GM12878 (cell line): Measurements from ENCODE around the gene BARD1. TPM values are rescaled to one million over a fixed set of nuclear protein-coding genes. Genes with fewer than 3 reads are reported as not detected.

ENCODE experiments used
- ATAC-seq: fragments of 200-7000 bp; cut with Tn5 transposase; 3 replicates; pipeline ENCODE4 v1.9.1; 2020; ENCODE audit warnings: mild to moderate bottlenecking, moderate library complexity
- BruUV-seq: library from RNA; stranded (reverse); fragments of 400-500 nt; replicated peaks from 2 replicates; lab custom pipeline; 2021; lab: Mats Ljungman, UMichigan
- CTCF ChIA-PET: fragments of 300-600 bp; sonication (Branson Sonifier 250); formaldehyde crosslinking; extraction: SDS; loops from one replicate; lab custom pipeline; 2021; ENCODE audit warnings: inconsistent platforms; lab: Yijun Ruan, JAX
- POLR2A ChIA-PET: fragments of 350-600 bp; formaldehyde crosslinking; extraction: SDS; loops from one replicate; lab custom pipeline; 2021; ENCODE audit warnings: inconsistent platforms; lab: Charles Lee
- RAD21 ChIA-PET: fragments of 300-600 bp; sonication (Branson Sonifier 250); formaldehyde crosslinking; loops from one replicate; lab custom pipeline; 2023; ENCODE audit warnings: antibody characterized with exemption; ENCODE audit not compliant: unreplicated experiment; lab: Charles Lee
- SMC1A ChIA-PET: fragments of 300-600 bp; sonication (Branson Sonifier 250); formaldehyde crosslinking; loops from one replicate; lab custom pipeline; 2023; ENCODE audit not compliant: unreplicated experiment, uncharacterized antibody; lab: Charles Lee
- DNase-seq: peaks from one replicate; pipeline ENCODE4 v3.0.0-alpha.2; 2011; ENCODE audit warnings: low read depth, low spot score
- FAIRE-seq: peaks from 3 replicates; lab custom pipeline; 2011; peaks lifted over from hg19 to GRCh38; lab: Jason Lieb, UNC
- H2AFZ ChIP-seq: 2 replicates; pipeline ENCODE4 v1.6.0; 2011; ENCODE audit warnings: low read depth, low read length, control low read depth; ENCODE audit not compliant: control insufficient read depth
- H3K27ac ChIP-seq: 2 replicates; pipeline ENCODE4 v1.5.1; 2011; ENCODE audit warnings: control low read depth; ENCODE audit not compliant: control insufficient read depth, insufficient read depth
- H3K27me3 ChIP-seq, 2 experiments: replicated peaks in 1 of 2; 2 replicates each; pipeline versions ENCODE4 v1.6.0 to v1.6.1; 2011; ENCODE audit warnings: low read length in 1 of 2; ENCODE audit not compliant: control insufficient read depth in 2 of 2, insufficient read depth in 2 of 2
- H3K36me3 ChIP-seq, 2 experiments: 2 replicates each; pipeline ENCODE4 v1.5.1; 2011; ENCODE audit warnings: low read length in 1 of 2; ENCODE audit not compliant: control insufficient read depth in 2 of 2, insufficient read depth in 2 of 2
- H3K4me1 ChIP-seq: 2 replicates; pipeline ENCODE4 v1.6.1; 2011; ENCODE audit warnings: mild to moderate bottlenecking, low read length, moderate library complexity, mixed read lengths; ENCODE audit not compliant: control insufficient read depth, insufficient read depth
- H3K4me2 ChIP-seq: 2 replicates; pipeline ENCODE4 v1.6.0; 2011; ENCODE audit warnings: control low read depth; ENCODE audit not compliant: control insufficient read depth, insufficient read depth
- H3K4me3 ChIP-seq: fragments of 200-600 bp; sonication (generic); 2 replicates; pipeline ENCODE4 v1.5.1; 2016
- H3K79me2 ChIP-seq: 2 replicates; pipeline ENCODE4 v1.6.0; 2011; ENCODE audit warnings: low read length; ENCODE audit not compliant: control insufficient read depth, insufficient read depth
- H3K9ac ChIP-seq: 2 replicates; pipeline ENCODE4 v1.8.0; 2011; ENCODE audit warnings: low read length, control low read depth, mixed read lengths; ENCODE audit not compliant: control insufficient read depth, insufficient read depth
- H3K9me3 ChIP-seq: replicated peaks from 3 replicates; pipeline ENCODE4 v1.5.1; 2011; ENCODE audit warnings: mild to moderate bottlenecking, low read length; ENCODE audit not compliant: control insufficient read depth, insufficient read depth
- H4K20me1 ChIP-seq: 2 replicates; pipeline ENCODE4 v1.6.0; 2011; ENCODE audit not compliant: control insufficient read depth, insufficient read depth
- CBX5 ChIP-seq: sonication (generic); IDR thresholded peaks from 2 replicates; pipeline ENCODE4 v1.6.1; 2016; ENCODE audit warnings: low read depth, moderate library complexity, mild to moderate bottlenecking, inconsistent platforms
- HCFC1 ChIP-seq: fragments of 150-350 bp; IDR thresholded peaks from 2 replicates; pipeline ENCODE4 v1.6.1; 2014; ENCODE audit warnings: low read length
- IRF5 ChIP-seq: fragments of 450-650 bp; IDR thresholded peaks from 2 replicates; pipeline ENCODE4 v1.6.1; 2017; ENCODE audit warnings: borderline replicate concordance
- KDM1A ChIP-seq: fragments of 200-600 bp; sonication (generic); IDR thresholded peaks from 2 replicates; pipeline ENCODE4 v1.6.1; 2016; ENCODE audit warnings: borderline replicate concordance
- ZNF207 ChIP-seq: fragments of 450-650 bp; IDR thresholded peaks from 2 replicates; pipeline ENCODE4 v1.6.1; 2014; ENCODE audit warnings: antibody characterized with exemption, mild to moderate bottlenecking, borderline replicate concordance
- ZNF217 ChIP-seq: fragments of 450-650 bp; IDR thresholded peaks from 2 replicates; pipeline ENCODE4 v1.6.1; 2017; ENCODE audit warnings: antibody characterized with exemption, mild to moderate bottlenecking
- WGBS: methylation state at CpG from one replicate; pipeline ENCODE4 v1.1.6; 2016; ENCODE audit warnings: low lambda C conversion rate; ENCODE audit not compliant: insufficient replicate concordance, insufficient coverage; ENCODE audit errors: missing lambda C conversion rate; 5-methylcytosine and 5-hydroxymethylcytosine counted together
- in situ Hi-C: fragments of 300-500 bp; cut with MboI; formaldehyde crosslinking; loops from 9 replicates; pipeline ENCODE4 v1.14.3; 2018; ENCODE audit warnings: mixed read lengths
- intact Hi-C: fragments of 100-400 bp; cut with micrococcal nuclease; formaldehyde crosslinking; loops from one replicate; pipeline ENCODE4 v1.14.2; 2022; ENCODE audit not compliant: unreplicated experiment
- polyA plus RNA-seq, 11 experiments: library from polyadenylated mRNA; depleted of rRNA in 4 of 11; unstranded in 6 of 11; stranded (reverse) in 5 of 11; fragments of >200 nt; fragmentation: Nextera tagmentation in 4 of 11; fragmentation: Illumina TruSeq in 1 of 11; extraction: Ambion mirVana in 4 of 11; extraction: Trizol in 1 of 11; gene quantifications; 1 replicate in 1 of 11; 2 replicates in 10 of 11; pipeline versions ENCODE4 v1.2.1 to v1.2.3, GENCODE V29; 2011 to 2016; ENCODE audit warnings: inconsistent platforms in 2 of 11, missing spikeins in 2 of 11, low read depth in 1 of 11
- total RNA-seq, 4 experiments: library from RNA; depleted of rRNA in 3 of 4; stranded (reverse); fragments of >200 nt in 3 of 4; fragmentation: Illumina TruSeq in 1 of 4; extraction: Trizol in 1 of 4; gene quantifications; 2 replicates each; pipeline versions ENCODE4 v1.2.1 to v1.2.3, GENCODE V29; 2013 to 2021
- TF ChIP-seq, protein P1 (sequence below): fragments of 450-650 bp; formaldehyde crosslinking; IDR thresholded peaks from 2 replicates; pipeline ENCODE4 v1.5.0; 2022; ENCODE audit warnings: mild to moderate bottlenecking, missing genetic modification characterization

BARD1 gene
- total and polyA plus RNA-seq, 10 of the 15 experiments (the other 5 are each of a cell fraction or from before 2014, with no cell fraction given), result 15.3 to 45.7 (median 31.6) TPM

DNA sequence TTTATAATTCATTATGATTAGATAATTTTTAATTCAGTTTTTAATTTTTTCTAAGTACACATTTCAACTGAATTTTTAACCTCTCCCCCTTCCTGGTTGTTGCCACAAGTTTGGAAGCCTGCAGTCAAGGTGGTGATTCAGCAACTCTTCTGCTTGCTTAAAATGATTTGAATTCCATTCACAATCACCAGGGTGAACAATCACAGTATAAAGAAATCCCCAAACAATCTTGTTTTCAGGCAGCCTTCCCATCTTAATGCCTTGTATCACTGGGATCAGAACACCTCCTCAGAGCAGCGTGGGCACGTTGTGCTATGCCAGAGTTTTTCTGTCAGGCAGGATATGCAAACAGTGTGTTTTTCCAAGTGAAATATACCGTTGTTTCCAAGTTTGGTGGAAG lies 46.7 kb upstream of the BARD1 start:
- POLR2A ChIA-PET, result no interaction called here
- Histone ChIP-seq H3K9me3 (no peaks in the 10 kb centered on the region), H3K27me3 (no peaks in the 10 kb centered on the region), H4K20me1 (no peaks in the 10 kb centered on the region), H3K4me1 (no peaks in the 10 kb centered on the region), H3K4me2 (no peak overlapping the region), H3K79me2 (no peaks in the 10 kb centered on the region), H3K4me3 (no peak overlapping the region), H3K36me3 (no peaks in the 10 kb centered on the region), H3K27ac (no peak overlapping the region), H3K9ac (no peak overlapping the region), H2AFZ (no peak overlapping the region)
- TF ChIP-seq, protein P1, sequence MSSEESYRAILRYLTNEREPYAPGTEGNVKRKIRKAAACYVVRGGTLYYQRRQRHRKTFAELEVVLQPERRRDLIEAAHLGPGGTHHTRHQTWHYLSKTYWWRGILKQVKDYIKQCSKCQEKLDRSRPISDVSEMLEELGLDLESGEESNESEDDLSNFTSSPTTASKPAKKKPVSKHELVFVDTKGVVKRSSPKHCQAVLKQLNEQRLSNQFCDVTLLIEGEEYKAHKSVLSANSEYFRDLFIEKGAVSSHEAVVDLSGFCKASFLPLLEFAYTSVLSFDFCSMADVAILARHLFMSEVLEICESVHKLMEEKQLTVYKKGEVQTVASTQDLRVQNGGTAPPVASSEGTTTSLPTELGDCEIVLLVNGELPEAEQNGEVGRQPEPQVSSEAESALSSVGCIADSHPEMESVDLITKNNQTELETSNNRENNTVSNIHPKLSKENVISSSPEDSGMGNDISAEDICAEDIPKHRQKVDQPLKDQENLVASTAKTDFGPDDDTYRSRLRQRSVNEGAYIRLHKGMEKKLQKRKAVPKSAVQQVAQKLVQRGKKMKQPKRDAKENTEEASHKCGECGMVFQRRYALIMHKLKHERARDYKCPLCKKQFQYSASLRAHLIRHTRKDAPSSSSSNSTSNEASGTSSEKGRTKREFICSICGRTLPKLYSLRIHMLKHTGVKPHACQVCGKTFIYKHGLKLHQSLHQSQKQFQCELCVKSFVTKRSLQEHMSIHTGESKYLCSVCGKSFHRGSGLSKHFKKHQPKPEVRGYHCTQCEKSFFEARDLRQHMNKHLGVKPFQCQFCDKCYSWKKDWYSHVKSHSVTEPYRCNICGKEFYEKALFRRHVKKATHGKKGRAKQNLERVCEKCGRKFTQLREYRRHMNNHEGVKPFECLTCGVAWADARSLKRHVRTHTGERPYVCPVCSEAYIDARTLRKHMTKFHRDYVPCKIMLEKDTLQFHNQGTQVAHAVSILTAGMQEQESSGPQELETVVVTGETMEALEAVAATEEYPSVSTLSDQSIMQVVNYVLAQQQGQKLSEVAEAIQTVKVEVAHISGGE, result no peak
- ATAC-seq (no peak), DNase-seq (no peak), FAIRE-seq (no peak)
- BruUV-seq, result no TSS peak
- RAD21 ChIA-PET, result no interaction called here
- intact Hi-C loops (no loop called here), in situ Hi-C loops (no loop called here)
- 77% methylated on average over 3 of the region's 3 CpGs for WGBS
- SMC1A ChIA-PET, result no interaction called here
- CTCF ChIA-PET, result no interaction called here

DNA sequence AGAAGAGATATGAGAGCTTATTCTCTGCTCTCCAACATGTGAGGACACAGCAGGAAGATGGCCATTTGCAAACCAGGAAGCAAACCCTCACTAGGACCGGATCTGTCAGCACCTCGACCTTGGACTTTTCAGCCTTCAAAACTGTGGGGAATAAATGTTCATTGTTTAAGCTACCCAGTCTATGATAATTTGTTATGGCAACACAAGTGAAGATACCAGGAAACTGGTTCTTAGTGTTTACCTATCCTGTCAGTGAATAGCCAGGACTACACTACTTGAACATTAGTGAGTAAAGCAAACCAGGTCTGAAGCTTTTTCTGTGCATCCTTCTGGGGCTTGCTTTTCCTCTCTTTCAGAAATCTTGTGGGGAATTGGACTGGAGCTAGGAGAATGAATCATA lies 44.4 kb upstream of the BARD1 start:
- ChIA-PET SMC1A (interaction anchor here (1.7 kb wide), 1 partner anchor 9 kb away, joined by 4 read pairs; no protein-coding TSS in a partner anchor), POLR2A (no interaction called here), RAD21 (no interaction called here), CTCF (interaction anchor here (1.4 kb wide), 2 partner anchors 15 to 23 kb away, joined by 3 to 5 read pairs; no protein-coding TSS in a partner anchor)
- DNase-seq (no peak), FAIRE-seq (no peak), ATAC-seq (no peak)
- no peak overlapping the region for H3K27ac ChIP-seq
- H3K4me3 ChIP-seq, result no peak overlapping the region
- H3K4me2 ChIP-seq, result no peak overlapping the region
- H4K20me1 ChIP-seq, result no peaks in the 10 kb centered on the region
- H3K36me3 ChIP-seq, result no peaks in the 10 kb centered on the region
- H3K79me2 ChIP-seq, result no peaks in the 10 kb centered on the region
- H3K9me3 ChIP-seq, result no peaks in the 10 kb centered on the region
- no TSS peak for BruUV-seq
- intact Hi-C loops, result no loop called here
- no peaks in the 10 kb centered on the region for H3K27me3 ChIP-seq
- 66% methylated on average over 2 of the region's 2 CpGs for WGBS
- H3K4me1 ChIP-seq, result no peaks in the 10 kb centered on the region
- in situ Hi-C loops, result no loop called here
- H2AFZ ChIP-seq, result no peak overlapping the region
- no peak overlapping the region for H3K9ac ChIP-seq
- TF ChIP-seq CBX5, result no peak
- no peak for TF ChIP-seq HCFC1
- no peak for TF ChIP-seq IRF5
- TF ChIP-seq ZNF217, result no peak
- TF ChIP-seq KDM1A, result no peak
- TF ChIP-seq ZNF207, result no peak
- TF ChIP-seq, protein P1, result no peak
